Measurements from ENCODE around the gene ALPL.

ALPL gene

DNA sequence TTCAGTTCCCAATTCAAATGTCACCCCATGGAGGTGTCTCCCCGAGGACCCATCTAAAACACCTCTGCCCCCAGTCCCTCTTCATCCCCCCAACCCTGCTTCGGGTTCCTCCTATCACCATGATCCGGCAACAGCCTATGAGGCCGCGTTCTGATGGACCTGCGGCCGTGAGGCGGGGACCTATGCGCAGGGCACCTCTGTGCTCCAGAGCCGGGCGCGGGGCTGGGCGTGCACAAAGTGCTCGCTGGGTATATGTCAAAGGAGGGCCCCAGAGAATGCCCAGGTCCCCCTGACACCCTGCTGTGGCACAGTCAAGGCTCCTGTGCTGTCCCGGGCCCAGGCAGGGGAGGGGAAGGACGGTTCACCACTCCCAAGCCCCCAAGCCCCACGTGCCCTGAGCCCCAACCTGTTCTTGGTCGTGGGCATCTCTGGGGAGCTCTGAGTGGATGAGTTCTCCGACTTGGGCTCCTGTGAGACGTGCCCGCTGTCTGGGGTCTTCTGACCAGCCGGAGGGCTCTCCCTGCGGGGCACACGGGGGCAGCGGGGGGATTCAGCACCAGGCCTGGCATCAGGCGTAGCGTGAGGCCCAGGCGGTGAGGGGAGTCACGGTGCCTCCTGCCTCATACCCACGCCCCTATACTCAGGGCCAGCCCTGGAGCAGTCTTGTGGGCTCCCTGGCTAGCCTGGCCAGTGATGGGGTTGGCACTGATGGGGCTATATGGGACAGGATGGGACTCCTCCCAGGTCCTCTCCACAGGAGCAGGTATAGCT lies 92.2 kb downstream of the ALPL start:
- TF ChIP-seq, protein P1, sequence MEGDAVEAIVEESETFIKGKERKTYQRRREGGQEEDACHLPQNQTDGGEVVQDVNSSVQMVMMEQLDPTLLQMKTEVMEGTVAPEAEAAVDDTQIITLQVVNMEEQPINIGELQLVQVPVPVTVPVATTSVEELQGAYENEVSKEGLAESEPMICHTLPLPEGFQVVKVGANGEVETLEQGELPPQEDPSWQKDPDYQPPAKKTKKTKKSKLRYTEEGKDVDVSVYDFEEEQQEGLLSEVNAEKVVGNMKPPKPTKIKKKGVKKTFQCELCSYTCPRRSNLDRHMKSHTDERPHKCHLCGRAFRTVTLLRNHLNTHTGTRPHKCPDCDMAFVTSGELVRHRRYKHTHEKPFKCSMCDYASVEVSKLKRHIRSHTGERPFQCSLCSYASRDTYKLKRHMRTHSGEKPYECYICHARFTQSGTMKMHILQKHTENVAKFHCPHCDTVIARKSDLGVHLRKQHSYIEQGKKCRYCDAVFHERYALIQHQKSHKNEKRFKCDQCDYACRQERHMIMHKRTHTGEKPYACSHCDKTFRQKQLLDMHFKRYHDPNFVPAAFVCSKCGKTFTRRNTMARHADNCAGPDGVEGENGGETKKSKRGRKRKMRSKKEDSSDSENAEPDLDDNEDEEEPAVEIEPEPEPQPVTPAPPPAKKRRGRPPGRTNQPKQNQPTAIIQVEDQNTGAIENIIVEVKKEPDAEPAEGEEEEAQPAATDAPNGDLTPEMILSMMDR (IDR thresholded peaks at IDR 0.05), result no peak
- DNase-seq (ENCODE audit: low spot score), result no peak
- Histone ChIP-seq H3K27ac (no peak overlapping the region), H3K4me3 (no peak overlapping the region)

DNA sequence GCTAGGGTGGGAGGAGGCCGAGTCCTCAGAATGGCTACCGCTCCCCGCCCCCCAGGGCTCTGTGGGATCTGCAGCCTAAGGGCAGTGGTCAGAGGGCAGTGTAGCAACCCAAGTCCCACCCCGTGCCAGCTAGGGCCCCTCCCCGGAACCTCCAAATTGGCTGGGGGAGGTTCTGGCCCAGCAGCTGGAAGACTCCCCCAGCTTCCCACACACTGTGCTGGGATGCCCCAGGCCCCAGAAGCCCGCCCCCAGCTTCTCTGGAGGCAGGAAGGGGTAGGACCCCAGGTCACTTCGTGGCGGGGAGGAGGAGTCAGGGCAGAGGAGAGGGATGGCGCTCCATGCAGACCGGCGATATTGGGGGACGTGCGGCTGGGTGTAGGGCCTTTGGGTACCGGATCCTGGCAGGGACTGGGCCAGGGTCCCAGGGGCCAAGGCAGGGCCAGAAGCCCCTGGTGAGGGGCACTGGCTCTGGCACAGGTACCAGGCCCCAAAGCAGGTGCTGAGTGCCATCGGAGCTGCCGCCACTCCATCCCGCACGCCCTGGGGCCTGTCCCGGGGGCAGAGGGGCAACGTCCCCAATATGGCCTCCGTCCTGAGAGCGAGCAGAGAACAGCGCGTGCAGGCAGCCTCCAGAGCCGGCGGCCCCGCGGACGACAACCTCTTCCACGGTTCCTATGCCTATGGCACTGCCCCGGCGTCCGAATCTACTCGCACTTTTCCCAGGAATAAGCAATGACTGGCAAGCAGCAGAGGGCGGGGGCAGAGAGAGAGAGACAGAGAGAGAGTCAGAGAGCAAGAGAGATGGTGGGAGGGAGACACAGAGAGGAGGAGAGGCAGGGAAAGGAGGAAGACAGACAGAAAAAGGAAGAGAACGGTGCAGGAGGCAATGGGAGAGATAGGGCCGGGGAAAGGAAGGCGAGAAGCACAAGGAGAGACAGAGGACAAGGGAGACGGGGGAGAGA lies 94.2 kb downstream of the ALPL start:
- H3K27ac ChIP-seq, result no peak overlapping the region
- no peak for DNase-seq (ENCODE audit: low spot score)
- H3K4me3 ChIP-seq, result no peak overlapping the region
- TF ChIP-seq, protein P1 (IDR thresholded peaks at IDR 0.05), result no peak

DNA sequence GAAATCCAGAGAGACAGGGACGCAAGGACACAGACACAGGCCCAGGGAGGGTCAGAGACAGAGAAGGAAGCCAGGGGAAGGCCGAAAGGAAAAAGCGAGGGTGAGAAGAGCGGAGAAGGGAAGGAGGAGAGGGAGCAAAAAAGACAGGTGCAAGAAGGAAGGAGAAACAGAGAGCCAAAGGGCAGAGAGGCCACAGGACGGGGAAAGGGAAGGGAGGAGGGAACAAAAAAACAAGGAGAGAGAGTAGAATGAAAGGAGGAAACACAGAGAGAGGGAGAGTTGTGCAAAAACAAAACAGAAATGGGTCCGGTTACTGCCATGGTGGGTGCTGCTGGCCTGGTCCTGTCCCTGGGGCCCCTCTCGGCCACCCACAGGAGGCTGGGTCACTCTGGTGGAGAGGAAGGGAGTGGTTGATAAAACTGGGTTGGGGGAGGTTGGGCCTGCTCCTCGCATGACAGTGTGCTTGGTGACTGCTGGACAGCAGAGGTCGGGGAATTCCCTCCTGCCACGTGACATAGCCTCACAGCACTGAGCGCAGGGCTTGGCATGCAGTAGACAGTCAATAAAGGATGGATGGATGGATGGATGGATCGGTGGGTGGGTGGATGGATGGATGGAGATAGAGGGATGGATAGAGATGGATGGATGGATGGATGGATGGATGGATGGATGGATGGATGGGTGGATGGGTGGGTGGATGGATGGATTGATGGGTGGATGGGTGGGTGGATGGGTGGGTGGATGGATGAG lies 95.2 kb downstream of the ALPL start:
- Histone ChIP-seq H3K4me3 (no peak overlapping the region), H3K27ac (no peak overlapping the region)
- TF ChIP-seq, protein P1 (IDR thresholded peaks at IDR 0.05), result no peak
- DNase-seq (ENCODE audit: low spot score), result no peak

DNA sequence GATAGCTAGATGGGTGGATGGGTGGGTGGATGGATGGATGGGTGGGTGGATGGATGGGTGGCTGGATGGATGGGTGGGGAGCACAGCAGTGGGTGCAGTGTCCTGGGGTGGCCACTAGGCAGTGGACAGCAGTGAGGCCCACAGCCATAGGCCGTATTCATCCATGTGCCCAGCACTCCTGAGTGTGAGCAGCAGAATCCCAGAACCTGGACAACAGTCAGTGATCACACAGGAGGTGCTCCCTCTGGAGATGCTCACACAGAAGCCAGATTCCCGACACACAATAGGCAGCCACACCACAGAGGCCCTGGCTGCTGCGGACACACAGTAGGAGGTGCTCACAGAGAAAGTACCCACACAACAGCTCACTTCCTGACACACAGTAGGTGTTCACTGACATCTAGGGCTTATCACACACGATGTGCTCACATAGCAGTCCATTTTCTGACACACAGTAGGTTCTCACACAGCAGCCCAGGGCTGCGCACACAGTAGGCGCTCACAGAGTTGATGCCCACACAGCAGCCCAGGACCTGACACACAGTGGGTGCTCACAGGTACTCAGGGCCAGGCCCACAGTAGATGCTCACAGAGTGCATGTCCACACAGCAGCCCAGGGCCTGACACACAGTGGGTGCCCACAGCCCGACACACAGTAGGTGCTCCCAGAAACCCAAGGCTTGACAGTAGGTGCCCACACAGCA lies 95.9 kb downstream of the ALPL start:
- Histone ChIP-seq H3K4me3 (no peak overlapping the region), H3K27ac (no peak overlapping the region)
- DNase-seq (ENCODE audit: low spot score), result no peak
- TF ChIP-seq, protein P1 (IDR thresholded peaks at IDR 0.05), result no peak

DNA sequence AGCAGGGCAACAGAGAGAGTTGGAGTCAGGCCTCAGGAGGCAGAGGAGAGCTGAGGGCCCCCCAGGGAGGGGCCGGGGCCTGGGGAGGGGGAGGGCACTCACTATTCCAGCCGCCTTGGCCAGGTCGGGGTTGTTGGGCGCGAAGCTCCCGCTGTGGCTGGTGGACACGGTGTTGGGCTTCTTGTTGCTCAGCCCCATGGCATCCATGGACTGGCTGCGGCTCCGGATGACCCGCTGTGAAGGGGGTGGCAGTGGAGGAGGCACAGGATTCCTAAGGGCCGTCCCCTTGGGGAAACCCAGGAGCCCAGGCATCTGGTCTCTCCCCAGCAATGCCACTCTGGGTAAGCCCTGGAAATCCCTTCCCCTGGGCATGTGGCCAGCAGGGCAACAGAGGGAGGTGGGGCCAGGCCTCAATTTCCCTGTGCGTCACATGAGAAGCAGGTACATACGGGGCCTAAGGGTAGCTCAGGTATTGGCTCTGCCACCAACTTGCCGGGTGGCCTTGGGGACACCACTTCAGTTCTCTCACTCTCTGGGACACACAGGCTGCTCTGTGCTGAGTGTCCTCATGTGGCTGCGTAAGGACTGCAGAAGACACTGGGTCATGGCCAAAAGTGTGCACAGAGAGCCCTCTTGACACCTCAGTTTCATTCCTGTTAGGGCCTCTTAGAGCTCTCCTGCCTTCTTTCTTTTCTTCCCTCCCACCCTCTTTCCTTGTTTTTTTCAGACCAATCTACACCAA lies 96.9 kb downstream of the ALPL start:
- no peak for DNase-seq (ENCODE audit: low spot score)
- TF ChIP-seq, protein P1 (IDR thresholded peaks at IDR 0.05), result no peak
- H3K27ac ChIP-seq, result no peak overlapping the region
- H3K4me3 ChIP-seq, result no peak overlapping the region
